COR-L47 (cell line): ENCODE results near the gene LMBRD2.
"Not testable (repeated sequence)": the region's sequence is repeated elsewhere in the genome, so short reads cannot be mapped to it uniquely, and the experiment has no call there.

Experiments used
- DNase-seq: peaks from one replicate; lab custom pipeline; 2025; lab: John Stamatoyannopoulos, UW

LMBRD2 gene

DNA sequence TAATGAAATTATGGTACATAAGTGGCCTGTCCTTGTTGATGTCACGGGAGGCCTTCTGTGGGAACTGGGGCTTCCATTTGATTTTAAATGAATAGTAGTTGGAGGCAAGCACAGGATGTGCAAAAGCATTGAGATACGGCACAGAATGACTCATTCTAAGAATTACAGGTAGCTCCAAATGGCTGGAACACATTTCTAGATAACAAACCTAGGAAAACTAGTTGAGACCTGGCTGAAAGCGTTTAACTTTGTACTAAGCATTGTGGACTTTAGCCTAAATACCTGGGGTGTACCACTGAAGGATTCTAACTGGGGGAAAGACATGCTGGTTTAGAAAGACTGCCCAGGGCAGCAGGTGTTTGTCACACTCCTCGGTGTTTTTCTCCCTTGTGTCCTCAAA is 9.7 kb upstream of the LMBRD2 start:
- no peak for DNase-seq

DNA sequence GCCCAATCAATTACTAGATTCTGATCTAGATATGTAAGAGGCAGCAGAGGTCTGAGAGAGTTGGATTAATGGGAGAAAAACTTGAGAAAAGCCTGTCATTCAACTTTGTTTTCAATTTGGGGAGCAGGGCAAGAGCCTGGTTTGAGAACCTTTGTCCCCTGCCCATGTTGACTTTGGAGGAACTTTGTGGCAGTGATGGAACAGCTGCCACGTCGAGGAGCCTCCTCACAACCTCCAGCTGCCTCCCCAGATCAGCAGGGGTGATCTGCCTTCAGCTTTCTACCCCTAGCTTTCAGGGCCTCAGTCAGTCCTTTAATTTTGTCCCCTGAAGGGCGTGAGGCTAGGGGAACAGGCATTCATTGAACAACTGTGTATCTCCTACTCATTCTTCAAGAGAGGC is 8.9 kb upstream of the LMBRD2 start:
- no peak for DNase-seq

DNA sequence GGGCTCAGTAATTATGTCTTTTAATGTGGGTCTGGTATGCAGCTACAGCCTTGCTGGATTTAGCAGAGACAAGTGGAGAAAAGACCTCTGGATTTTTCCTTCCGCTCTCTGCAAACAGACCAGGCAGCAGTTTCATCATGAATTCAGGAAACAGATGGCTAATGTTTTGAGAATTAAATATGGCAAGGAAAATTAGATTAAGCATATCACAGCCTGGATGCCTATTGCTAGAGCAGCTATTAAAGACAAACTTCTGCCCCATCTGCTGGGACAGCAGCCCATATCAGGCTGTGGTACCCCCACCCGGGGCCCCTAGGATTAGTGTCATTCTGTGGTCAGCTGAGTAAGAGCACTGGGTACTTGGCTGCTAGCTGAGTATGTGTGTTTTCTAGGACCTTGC is 6.5 kb upstream of the LMBRD2 start:
- DNase-seq, result no peak

DNA sequence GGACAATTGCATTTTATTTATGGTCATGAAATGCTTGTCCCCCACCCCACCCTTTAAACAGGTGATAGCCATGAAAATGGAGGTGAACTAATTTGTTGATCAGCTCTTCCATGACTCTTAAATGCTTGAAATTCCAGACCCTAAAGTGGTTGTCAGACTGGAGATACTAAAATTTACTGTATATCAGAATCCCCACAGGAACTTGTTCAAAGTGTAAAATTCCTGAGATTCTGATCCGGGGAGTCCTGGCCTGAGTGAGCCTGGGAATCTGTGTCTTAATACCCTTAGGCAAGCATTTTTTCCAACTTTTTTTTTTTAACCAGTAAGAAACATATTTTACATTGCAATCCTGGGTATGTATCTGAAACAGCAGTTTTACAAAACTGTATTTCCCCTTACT is 4.9 kb upstream of the LMBRD2 start:
- DNase-seq, result no peak

DNA sequence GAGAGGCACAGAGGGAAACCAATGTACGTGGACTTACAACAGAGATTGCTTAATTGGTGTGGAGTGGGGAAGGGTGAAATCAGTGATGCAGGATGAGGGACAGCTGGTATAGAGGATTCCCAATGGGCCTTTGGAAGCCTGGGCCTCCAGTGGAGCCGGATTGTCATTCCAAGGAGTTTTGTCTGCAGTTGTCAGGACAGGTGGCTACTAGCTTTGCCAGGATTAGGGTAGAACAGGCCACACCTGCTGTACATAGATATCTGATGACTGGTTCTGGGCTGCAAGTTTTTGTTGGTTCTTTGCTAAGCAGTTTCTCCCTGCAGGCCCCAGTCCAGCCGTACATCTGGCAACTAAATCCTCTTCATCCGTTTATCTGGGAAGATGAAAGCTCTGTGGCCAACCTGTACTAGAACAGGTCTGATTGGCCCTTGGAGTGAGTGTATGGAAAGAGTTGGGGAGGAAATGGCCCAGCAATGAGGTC is 4.5 kb upstream of the LMBRD2 start:
- DNase-seq, result no peak

DNA sequence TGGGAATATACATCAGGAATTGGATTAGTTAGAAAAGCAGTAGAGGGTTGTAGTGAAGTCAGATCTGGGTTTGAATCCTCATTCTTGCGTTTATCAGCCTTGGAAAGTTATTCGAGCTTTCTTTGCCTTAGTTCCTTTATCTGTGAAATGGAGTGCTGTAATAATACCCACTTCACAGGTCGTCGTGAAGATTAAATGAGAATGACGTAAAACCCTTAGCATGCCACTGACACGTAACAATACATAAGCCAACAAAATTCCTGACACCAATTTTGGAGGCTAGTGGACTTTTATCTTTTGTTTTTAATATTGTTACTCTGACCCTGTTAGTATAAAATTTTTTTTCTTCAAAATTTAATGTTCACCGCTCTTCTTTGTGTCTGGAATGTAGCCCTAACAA is 3.6 kb upstream of the LMBRD2 start:
- no peak for DNase-seq

DNA sequence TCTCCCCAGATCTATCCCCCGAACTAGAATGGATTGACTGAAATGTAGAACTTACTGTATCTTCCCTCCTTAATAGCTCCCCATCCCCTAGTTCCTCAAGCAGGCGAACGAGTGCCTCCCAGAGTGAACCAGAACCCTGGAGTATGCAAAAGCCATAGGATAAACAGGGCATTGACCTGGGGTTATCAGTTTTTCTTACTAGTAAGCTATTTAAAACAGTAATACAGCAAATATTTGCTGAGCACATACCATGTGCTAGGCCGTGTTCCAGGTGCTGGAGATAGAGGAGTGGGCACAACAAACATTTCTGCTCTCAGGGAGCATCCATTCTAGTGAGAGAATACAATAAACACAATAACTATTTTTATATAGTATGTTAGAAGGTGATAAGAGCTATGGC is 2.0 kb upstream of the LMBRD2 start:
- DNase-seq, result no peak

DNA sequence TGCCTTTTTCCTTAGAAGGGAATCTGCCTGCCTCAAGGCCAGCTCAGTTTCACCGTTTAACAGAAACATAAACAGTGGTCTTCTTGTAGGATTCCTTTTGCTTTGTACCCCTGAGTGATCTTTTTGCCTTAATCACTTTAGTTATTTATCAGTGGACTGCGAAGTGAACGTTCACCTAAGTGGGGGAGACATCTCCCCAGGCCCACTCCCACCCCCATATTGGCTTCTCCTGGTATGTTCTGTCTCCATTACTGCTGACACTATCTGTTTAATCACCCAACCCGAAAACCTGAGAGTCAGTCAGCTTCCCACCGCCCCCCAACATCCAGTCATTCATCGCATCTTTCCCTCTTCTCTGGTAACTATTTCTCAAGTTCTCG is 1.6 kb upstream of the LMBRD2 start:
- DNase-seq, result no peak

DNA sequence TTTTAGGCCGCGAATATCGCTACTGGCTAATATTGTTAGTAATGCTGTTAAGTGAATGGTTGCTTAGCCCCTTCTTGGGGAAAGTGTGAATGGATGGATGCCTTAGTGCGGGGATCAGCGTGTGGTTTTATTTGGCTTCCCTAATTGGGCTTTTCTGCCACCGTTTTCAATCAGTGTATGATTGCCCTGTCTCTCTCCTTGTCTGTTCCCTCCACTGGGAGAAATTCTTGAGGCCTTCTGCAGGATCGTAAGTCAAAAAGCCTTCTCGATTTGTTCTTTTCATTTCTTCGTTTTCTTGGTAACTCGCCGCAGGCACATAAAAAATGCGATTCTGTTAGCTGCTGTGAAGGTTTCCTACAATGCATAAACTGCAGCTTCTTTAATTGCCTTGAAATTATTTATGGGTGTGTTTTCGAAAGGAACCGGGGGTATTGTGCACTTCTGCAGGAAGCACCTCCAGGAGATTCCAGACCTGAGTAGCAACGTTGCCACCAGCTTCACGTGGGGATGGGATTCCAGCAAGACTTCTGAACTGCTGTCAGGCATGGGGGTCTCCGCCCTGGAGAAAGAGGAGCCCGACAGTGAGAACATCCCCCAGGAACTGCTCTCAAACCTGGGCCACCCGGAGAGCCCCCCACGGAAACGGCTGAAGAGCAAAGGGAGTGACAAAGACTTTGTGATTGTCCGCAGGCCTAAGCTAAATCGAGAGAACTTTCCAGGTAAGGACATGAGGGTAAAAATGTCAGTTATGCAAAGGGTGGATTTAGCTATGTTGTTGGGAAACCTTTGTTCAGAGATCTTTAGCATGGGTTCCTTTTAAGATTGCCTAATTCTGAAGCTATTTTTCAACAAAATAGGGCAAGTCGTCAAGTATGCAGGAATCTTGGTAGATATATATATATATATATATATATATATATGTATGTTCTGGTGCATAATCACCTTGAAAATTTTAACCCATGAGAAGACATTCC is 924 bp upstream of the LMBRD2 start:
- DNase-seq, result no peak

DNA sequence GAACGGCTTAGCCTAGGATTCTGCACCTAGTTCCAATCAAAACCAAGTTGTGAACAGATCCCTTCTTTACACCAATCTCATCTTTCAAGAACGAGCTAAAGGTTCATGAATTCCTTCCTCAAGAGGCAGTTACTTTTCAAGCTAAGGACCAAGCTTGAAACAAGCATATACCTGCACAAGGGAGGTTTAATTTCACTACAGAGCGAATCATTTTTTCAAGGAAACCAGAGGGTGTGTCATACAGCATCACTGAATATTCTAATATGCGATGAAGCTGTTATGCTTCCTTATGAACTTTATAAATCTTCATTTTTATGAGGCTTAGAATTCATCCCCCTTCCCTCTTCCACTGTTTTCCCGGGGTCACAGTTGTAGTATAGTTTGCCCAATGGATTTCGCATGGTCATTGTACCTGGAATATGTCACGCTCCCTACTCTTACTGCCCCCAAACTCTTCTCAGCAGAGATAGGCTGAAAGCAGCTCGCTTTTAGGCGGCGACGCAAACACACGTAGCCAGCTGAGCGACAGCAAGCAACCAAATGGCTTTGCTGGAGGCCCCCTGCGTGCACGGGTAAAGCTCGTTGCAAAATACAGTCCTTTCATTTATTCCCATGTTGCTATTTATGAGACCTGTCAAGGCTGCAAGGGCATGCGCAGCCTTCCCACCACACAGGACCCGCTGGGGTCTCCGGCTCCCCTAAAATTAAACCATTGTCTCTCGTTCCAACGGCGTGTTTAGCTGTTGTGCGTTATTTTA is 832 bp downstream of the LMBRD2 start:
- DNase-seq, result peak; percentile 67

DNA sequence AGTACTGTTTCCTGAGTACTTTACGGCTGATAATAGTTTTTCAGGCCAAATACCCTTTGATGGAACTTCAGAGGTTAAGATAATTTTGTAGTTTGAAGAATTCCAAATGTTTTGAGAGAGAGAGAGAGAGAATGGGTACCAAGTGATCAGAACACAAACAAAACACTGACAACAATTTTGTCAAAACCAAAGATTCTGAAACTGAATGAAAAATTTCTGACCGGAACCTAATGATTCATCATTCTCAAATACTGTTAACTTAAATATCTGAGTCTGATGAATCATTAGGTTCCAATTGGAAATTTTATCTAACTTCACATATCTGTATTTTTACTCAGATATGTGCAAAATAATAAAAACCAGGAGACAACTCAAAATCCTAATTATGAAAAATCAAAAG is 4.0 kb downstream of the LMBRD2 start:
- no peak for DNase-seq

DNA sequence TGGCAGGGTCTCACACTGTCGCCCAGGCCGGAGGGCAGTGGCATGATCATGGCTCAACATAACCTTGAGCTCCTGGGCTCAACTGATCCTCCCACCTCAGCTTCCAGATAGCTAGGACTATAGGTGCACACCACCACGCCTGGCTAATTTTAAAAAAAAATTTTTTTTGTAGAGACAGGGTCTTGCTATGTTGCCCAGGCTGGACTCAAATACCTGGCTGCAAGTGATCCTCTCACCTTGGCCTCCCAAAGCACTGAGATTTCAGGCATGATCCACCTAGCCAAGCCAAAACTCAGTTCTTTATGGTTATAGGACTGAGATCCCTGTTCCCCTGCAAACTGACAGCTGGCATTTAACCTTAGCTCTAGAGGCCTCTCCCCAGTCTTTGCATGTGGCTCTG is 5.3 kb downstream of the LMBRD2 start:
- no peak for DNase-seq

DNA sequence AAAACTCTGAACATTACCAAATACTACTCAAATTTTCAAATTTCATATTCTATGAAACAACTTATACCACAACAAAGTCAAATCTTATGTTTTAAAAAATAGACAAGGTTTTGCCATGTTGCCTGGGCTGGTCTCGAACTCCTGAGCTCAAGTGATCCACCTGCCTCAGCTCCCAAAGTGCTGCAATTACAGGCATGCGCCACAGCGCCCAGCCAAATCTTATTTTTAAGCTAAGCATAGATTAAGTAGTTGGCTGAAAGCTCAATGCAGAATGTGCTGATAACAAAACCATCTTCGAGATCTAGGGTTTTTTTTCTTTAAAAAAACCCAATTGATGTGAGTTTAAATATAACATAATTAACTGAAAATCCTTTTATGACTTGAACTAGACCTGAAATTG is 6.4 kb downstream of the LMBRD2 start:
- DNase-seq, result no peak

DNA sequence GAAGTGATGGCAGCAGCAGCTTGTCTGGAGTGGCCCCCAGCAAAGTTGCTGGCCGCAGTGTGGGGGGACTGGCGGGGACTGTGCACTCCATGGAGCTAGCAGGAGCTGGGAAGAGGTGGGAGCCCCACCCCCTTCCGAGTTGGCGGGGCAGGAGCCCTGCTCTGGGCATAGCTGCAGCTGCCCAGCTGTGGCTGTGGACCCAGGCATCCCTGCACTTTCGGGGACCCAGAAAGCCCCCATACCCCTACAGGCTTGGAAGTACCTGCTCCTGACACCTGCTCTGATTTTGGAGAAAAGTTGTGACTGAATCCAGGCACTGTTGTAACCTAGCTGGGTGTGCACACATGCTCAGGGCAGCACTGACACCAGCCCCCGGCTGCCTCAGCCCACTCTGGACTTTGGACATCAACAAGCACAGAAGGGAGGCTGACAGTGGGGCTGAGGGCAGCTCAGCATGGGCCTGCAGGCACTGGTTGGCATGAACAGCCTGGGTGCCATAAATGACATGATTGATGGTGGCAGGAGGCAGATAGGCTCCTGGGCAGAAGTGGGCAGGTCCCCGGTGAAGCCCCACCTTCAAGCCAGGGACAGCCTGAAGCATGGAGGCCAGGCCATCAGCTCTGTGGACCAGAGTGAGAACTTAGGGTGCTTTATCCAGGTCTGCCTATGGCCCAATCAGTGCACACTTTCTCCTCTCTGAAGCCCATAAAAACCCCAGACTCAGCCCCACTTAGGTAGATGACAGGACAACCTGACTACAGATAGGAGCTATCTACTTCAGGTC is 12.6 kb downstream of the LMBRD2 start:
- DNase-seq, result no peak

DNA sequence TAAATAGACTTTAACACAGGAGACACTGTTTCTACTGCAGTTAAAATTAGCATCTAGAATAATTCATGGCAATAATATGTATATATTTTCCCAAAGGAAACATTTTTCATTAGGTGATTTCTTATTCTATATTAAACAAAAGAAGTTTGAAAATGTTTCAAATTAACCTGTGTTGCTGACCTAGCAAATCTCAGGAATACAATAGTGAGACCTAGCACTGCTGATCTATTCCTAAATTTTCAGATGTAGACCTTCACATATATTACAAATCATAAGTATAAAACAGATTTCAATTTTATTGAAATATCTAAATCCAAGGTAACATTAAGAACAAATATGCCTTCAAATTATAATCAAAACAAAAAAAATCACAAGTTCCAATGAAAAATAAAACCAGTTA is 15.1 kb downstream of the LMBRD2 start:
- DNase-seq, result no peak

DNA sequence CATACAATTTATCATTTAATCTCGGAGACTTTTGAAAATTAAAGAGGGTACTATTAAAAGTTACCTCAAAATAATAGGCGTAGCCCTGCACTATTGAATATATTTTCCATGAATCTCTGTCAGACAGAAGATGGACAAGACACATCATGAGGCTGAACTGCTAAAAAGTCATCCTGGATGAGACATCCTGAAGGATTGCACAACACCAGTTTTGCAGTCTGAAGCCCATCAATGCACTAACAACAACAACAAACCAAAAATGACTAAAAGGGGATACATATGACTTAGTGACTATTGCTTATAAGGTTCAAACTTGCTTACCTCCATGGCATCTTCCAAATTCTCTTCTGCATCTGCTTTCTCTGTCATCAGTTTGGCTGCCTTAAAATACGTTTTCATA is 15.7 kb downstream of the LMBRD2 start:
- DNase-seq, result no peak

DNA sequence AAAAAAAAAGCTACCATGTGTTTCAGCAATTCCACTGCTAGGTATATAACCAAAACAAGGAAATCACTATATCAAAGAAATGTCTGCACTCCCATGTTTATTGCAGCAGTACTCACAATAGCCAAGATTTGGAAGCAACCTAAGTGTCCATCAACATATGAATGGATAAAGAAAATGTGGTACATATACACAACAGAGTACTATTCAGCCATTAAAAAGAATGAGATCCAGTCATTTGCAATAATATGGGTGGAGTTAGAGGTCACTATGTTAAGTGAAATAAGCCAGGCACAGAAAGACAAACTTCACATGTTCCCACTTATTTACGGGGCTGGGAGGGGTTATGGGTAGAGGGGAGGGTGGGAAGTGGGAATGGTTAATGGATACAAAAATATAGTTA is 18.7 kb downstream of the LMBRD2 start:
- DNase-seq, result not testable (repeated sequence)

DNA sequence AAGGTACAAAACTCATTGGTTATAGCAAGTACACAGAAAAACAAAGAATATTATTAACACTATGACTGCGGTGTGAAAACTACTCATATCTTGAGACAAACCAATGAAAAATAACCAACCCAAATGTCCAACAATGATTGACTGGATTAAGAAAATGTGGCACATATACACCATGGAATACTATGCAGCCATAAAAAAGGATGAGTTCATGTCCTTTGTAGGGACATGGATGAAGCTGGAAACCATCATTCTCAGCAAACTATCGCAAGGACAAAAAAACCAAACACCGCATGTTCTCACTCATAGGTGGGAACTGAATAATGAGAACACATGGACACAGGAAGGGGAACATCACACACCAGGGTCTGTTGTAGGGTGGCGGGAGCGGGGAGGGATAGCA is 22.0 kb downstream of the LMBRD2 start:
- DNase-seq, result not testable (repeated sequence)

DNA sequence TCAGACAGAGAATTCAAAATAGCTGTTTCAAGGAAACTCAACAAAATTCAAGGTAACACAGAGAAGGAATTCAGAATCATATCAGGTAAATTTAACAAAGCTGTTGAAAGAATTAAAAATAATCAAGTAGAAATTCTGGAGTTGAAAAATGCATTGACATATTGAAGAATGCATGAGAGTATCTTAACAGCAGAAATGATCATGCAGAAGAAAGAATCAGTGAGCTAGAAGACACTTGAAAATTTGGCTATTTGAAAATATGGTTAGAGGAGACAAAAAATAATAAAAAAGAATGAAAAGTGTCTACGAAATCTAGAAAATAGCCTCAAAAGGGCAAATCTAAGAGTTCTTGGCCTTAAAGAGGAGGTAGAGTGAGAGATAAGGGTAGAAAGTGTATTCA is 22.9 kb downstream of the LMBRD2 start:
- DNase-seq, result no peak

DNA sequence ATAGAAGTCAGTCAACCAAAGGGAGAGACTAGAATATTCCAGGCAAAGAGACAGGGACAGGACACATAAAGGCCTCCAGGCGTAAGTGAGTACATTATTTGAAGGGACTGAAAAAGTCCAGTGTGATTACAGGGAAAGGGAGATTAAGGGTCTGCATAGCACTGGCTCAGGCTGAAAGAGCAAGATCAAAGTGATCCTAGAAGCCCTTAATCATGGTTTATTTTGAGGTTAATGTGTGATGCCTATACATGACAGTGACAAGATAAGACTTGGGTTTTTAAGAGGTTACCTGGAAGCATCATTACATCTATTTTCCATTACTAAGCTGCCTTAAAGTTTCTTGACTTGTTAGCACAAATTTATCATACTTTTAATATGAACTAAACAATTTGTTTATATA is 25.8 kb downstream of the LMBRD2 start:
- DNase-seq, result no peak

DNA sequence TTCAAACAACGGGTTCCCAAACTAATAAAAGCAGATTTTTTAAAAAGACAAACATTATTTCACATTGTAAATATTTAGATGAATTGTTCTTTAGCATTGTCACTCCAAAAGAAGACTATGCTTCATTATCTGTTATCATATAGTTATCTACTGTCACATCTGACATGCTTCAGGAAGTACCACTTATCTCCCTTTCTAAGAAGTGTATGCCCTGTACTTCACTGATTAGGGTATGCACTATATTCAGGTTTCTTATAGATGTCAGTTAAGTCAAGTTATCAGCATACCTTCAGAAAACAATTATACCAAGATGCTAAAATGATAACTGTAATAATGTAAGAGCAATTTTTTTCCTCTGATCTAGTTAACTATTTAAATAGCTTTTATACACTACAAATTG is 40.4 kb downstream of the LMBRD2 start:
- no peak for DNase-seq

DNA sequence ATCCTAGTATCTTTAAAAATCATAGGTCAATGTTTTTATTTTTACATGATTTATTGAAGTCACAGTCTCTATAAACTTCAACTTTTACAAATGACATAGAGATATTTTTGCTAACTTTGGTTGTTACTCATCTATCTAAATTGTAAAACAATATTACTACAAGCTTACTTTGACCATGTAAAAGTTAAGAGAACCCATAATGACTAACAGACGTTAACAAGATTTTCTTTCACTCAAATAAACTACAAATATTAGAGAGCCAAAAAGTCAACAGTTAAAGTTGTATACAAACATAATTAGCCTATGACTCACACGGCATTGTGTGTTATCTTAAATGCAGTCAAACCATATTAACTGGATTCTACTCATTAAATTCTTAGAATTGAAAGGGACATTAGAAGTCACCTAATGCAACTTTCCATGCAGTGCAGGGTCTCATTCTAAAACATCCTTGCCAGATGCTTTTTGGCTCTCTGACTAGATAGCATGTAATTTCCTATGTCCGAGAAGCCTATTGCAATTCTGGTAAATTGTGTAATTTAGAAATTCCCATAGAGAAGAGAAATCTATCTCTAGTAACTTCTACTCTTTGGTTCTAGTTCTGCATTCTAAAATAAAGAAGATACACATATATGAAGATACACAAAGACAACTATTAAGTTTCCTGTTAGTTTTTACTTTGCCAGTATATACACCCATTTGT is 42.8 kb downstream of the LMBRD2 start:
- no peak for DNase-seq
